ENCODE results near the gene TBC1D20.

The TBC1D20 gene

GRCh38 chr20:437787-438486, 24.4 kb downstream of the TBC1D20 start:
- DNase-seq = no peak

- no peak for DNase-seq
Observed at GRCh38 chr20:436476-436875, 25.9 kb downstream of the TBC1D20 start.

- no peak for DNase-seq
Observed at GRCh38 chr20:435558-435957, 26.8 kb downstream of the TBC1D20 start.

- DNase-seq = no peak
Observed at GRCh38 chr20:434661-435419, 27.5 kb downstream of the TBC1D20 start.

GRCh38 chr20:434221-434620, 28.1 kb downstream of the TBC1D20 start:
- no peak for DNase-seq

GRCh38 chr20:433300-433975, 28.9 kb downstream of the TBC1D20 start:
- peak; percentile 56 for DNase-seq

GRCh38 chr20:432677-433299, 29.5 kb downstream of the TBC1D20 start:
- no peak for DNase-seq

GRCh38 chr20:432208-432607, 30.1 kb downstream of the TBC1D20 start:
- DNase-seq = no peak

GRCh38 chr20:431012-431904, 31.1 kb downstream of the TBC1D20 start:
- peak; percentile 36 for DNase-seq

GRCh38 chr20:430091-430999, 32.0 kb downstream of the TBC1D20 start:
- DNase-seq = no peak

- no peak for DNase-seq
Observed at GRCh38 chr20:428658-429200, 33.6 kb downstream of the TBC1D20 start.

- no peak for DNase-seq
Observed at GRCh38 chr20:427849-428657, 34.3 kb downstream of the TBC1D20 start.

GRCh38 chr20:427401-427800, 34.9 kb downstream of the TBC1D20 start:
- no peak for DNase-seq

GRCh38 chr20:426566-426965, 35.8 kb downstream of the TBC1D20 start:
- DNase-seq = no peak

GRCh38 chr20:421685-422250, 40.6 kb downstream of the TBC1D20 start:
- no peak for DNase-seq

- no peak for DNase-seq
Observed at GRCh38 chr20:420721-421574, 41.4 kb downstream of the TBC1D20 start.

- no peak for DNase-seq
Observed at GRCh38 chr20:420166-420620, 42.1 kb downstream of the TBC1D20 start.

GRCh38 chr20:419556-420165, 42.7 kb downstream of the TBC1D20 start:
- no peak for DNase-seq

Measured in activated T-cell treated with anti-CD3 and anti-CD28 coated beads, Interleukin-2, amount 50 U/mL, for 1 hour (primary cell).